Subcutaneous adipose tissue (tissue), 4 donors: Measurements from ENCODE around the gene CRNKL1. TPM values are rescaled to one million over a fixed set of nuclear protein-coding genes. Genes with fewer than 3 reads are reported as not detected.

Experiments
- total RNA-seq, 4 donors: library from RNA; depleted of rRNA; stranded (reverse); fragments of >200 nt; gene quantifications; one replicate each; pipeline ENCODE4 v1.1.0, GENCODE V29; 2016
- TF ChIP-seq, protein P1 (sequence below): fragments of 450-650 bp; IDR thresholded peaks from one replicate; pipeline ENCODE4 v1.5.1; 2016; ENCODE audit warnings: low read depth, mild to moderate bottlenecking, control low read depth, antibody characterized with exemption, moderate library complexity

CRNKL1 gene
- total RNA-seq, 4 donors from 2014 or later: 20.2 to 38.6 (median 23.5) TPM

DNA sequence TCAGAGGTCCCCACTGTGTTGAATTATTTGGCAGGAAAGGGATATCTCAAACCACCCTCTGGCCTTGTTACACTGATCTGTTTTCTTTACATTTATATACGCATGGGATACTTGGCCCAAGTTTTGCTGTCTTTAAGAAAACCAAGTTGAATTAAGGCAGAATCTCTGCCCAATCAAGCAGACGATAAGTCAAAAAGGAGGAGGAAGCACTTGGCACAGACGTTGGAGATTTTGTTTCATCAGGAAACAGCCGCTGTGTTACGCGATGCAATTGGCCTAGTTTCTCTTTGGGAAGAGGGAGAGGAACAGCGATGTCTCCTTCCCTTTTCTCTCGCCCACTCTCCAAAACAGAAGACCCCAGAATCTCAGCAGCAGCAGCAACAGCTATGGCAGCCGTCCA lies 55.3 kb downstream of the CRNKL1 start:
- TF ChIP-seq, protein P1, sequence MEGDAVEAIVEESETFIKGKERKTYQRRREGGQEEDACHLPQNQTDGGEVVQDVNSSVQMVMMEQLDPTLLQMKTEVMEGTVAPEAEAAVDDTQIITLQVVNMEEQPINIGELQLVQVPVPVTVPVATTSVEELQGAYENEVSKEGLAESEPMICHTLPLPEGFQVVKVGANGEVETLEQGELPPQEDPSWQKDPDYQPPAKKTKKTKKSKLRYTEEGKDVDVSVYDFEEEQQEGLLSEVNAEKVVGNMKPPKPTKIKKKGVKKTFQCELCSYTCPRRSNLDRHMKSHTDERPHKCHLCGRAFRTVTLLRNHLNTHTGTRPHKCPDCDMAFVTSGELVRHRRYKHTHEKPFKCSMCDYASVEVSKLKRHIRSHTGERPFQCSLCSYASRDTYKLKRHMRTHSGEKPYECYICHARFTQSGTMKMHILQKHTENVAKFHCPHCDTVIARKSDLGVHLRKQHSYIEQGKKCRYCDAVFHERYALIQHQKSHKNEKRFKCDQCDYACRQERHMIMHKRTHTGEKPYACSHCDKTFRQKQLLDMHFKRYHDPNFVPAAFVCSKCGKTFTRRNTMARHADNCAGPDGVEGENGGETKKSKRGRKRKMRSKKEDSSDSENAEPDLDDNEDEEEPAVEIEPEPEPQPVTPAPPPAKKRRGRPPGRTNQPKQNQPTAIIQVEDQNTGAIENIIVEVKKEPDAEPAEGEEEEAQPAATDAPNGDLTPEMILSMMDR: no peak

DNA sequence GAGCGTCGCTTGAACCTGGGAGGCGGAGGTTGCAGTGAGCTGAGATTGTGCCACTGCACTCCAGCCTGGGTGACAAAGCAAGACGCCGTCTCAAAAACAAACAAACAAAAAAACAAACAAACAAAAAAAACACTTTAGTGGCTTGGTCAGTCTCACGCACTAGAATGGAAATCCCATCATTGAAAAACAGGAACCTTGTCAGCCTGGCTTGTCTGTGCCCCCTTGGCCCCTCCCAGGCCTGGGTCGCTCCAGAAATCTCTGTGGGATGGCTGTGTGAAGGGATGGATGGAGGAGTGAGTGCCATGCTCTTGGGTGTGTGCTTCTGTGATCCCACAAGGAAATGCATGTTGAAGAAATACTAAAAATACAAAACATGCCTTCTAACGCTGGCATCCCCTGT lies 56.0 kb downstream of the CRNKL1 start:
- TF ChIP-seq, protein P1: no peak

DNA sequence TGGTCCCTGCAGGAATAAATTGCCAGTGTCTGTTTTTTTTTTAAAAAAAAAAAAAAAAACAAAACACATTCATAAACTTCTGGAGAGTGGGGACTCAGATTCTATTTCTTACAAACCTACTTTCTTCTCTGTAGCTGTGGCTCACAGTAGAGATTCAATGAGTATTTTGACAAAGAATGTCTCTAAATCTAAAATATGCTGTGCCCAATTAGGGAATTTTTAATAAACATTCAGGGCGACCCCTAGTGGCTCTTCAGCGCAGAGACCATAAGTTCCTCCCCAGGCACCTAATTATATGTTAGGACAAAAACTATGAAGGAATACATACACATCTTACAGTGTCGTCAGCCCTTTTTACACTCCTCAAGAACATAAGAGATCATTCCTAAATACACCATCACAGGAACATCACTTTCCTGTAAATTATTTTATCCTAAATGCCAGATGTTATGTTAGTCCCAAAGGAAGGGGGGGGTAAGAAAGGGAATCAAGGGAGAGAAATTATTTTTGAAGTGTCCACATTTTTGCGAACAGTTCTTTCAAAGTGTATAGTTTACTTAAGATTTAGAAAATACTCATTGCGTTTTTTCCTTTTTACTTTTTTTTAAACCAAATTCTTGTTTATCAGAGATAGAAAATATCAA lies 56.9 kb downstream of the CRNKL1 start:
- TF ChIP-seq, protein P1: no peak

DNA sequence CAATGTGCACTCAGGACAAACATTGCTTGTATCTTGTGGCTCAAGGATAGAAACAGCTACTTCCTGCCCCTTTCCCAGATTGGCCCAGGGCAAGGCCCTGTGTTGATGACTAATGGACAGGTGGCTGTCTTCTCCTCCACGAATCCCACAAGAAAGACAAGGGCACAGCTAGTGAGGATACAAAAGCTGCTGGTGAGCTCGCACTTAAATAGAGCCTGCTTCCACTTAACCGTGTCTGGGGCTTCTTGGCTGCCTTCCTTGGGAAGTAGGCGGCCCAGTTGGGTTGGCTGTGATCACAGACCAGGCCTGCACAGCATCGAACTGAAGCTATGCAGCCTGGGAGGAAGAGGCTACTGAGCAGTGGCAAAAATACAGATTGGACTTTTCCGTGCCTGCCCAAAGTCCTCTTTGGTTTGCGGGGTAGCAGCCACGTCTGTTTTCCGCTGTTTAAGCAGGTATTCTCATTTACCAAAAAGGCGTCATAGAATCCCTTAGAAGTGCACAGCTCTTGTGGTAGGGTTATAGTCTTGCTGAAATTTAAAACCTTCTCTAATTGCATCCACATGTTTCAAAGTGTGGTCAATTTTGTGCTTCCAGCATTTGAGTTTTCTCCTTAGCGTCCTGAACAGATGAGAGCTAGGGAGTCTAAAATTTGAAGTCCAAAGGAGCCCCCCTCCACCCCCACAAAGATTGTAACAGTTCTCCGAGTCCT lies 58.2 kb downstream of the CRNKL1 start:
- TF ChIP-seq, protein P1: no peak

DNA sequence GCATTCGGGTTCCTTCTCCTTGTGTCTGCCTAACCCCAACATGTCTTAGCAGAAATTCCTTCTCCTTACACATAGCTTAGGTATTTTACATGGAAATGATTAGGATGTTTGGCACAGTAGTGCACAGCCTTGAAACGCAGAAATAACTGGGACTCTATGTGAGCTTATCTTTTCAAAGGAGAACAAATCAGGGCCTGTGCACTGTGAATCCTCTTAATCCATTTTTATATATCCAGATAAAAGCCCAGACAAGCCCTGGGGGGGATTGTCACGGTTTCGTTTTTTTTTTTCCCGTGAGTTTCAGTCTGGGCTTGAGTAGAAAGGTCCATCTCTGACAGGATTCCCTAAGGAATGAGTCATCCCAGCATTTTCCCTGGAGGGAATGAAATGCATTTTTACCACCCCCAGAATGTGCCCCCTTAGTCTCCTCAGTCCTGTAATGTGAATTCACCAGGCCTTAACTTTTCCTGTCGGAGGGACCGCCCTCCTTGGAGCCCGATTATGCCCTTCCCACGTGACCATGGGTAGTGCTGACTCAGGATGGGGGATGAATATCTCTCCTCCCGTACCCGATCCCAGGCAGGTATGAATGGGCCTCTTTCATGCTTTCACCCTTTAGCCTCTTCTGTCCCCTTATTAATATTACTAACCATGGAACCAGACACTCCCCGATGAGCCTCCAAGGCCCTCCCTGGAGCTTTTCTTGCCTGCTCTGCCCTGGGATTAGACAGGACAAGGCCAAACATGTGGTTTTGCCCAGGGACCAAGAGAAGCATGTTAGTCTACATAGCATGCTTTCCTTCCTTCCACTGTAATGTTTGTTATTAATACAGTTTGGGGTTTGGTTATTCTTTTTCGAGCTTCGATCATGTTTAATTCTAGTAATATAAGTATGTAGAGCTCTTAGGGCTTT lies 59.0 kb downstream of the CRNKL1 start:
- TF ChIP-seq, protein P1: no peak

DNA sequence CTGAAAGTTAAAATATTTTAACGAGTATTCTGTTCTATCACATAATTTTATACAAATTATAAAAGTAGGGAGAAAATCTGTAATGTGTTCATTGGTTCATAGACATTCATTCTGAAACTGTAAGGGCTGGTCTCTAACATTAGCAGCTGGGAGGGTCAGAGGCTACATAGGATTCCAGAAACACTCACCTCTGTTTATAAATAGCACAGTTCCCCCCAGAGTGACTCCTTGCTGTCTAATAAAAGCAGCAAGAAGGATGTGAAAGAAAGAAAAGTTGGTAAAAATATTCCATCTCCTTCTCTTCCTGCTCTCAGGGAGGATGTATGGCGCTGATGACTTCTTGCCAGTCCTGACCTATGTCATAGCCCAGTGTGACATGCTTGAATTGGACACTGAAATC lies 60.4 kb downstream of the CRNKL1 start:
- TF ChIP-seq, protein P1: no peak

DNA sequence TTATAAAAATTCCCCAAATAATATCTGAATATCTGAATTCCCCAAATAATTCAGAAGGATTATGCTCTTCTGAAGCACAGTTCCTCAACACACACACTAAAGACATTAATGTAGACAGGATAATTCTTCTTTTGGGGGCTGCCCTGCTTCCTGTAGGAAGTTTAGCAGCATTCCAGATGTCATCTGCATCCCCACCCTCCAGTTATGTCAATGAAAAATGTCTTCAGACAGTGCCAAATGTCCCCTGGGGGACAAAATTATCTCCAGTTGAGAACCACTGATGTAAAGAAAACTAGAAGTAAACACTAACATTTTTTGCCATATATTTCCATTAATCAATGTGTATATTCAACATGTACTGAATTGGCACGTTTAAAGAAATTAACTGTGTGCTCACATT lies 61.0 kb downstream of the CRNKL1 start:
- TF ChIP-seq, protein P1: no peak
